GM12873 (cell line): ENCODE results near the gene PNMA6E.

ENCODE experiments used
- TF ChIP-seq, protein P1 (sequence below): IDR thresholded peaks from 2 replicates; pipeline ENCODE4 v1.5.1; 2012; ENCODE audit warnings: low read depth, mild to moderate bottlenecking, moderate library complexity, low read length, control low read depth; ENCODE audit not compliant: insufficient read depth; ENCODE audit errors: missing control alignments

The PNMA6E gene

DNA sequence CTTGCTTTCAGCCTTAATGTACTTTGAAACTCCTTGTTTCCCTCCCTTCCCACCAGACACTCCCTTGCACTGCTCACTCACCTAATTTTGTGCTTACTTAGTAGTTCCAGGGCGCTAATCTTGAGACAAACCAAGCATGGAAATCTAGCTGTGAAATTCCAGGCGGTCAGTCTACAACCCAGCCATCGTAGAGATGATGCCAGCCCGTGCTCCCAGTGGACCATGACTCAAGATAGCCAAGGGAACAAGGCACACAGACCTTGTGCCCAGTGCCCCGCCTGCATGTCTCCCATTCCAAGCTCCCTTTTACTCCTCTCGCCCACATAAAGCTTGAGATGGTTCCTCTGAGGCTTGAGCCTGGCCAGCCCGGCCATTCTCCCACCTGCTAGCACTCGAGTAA is 33.7 kb upstream of the PNMA6E start:
- TF ChIP-seq, protein P1, sequence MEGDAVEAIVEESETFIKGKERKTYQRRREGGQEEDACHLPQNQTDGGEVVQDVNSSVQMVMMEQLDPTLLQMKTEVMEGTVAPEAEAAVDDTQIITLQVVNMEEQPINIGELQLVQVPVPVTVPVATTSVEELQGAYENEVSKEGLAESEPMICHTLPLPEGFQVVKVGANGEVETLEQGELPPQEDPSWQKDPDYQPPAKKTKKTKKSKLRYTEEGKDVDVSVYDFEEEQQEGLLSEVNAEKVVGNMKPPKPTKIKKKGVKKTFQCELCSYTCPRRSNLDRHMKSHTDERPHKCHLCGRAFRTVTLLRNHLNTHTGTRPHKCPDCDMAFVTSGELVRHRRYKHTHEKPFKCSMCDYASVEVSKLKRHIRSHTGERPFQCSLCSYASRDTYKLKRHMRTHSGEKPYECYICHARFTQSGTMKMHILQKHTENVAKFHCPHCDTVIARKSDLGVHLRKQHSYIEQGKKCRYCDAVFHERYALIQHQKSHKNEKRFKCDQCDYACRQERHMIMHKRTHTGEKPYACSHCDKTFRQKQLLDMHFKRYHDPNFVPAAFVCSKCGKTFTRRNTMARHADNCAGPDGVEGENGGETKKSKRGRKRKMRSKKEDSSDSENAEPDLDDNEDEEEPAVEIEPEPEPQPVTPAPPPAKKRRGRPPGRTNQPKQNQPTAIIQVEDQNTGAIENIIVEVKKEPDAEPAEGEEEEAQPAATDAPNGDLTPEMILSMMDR, result no peak

DNA sequence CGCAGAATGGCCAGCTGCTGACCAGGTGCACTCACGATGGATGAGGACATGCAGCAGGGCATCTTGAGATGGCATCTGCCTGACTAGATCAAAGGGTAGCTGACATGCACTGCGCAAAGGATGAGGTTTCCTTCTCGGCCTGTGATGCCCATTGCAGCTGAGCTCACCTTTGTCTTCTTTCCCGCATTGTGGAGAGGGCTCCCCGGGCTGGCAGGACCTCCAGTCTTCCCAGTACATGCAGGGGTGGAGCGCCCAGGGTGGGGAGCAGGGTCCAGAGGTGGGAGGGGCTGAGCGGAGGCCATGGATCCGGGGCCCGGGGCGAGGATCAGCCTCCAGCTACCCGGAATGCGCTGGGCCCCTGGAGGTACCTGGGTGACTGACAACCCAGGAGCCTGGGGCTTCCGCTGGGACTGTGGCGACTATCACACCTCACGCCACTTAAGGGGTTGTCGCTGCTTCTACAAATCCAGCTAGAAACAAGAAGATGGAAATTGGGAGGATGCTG is 32.7 kb upstream of the PNMA6E start:
- TF ChIP-seq, protein P1, result no peak

DNA sequence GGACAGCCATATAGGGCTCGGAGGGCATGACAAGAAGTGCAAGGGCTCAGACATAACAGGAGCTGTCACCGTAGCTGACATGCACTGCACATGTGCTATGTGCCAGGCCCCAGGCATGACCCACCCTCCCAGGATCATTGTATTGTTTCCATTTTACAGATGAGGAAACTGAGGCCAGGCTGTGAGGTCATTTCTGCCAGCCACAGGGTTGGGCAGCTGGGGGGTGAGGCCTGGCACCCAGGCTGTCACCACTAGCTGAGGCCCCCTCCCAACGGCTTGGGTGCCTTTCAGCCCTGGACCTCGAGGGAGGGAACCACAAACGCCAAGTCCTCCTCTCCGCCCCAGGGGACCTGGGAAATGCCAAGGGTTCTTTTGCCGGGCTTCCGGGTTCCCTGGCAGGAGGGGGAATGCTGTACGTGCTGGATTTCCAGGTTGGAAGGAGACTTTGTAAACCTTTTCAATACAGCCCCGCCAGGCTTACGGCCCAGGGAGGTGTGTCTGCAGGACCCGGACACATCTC is 32.1 kb upstream of the PNMA6E start:
- TF ChIP-seq, protein P1, result no peak

DNA sequence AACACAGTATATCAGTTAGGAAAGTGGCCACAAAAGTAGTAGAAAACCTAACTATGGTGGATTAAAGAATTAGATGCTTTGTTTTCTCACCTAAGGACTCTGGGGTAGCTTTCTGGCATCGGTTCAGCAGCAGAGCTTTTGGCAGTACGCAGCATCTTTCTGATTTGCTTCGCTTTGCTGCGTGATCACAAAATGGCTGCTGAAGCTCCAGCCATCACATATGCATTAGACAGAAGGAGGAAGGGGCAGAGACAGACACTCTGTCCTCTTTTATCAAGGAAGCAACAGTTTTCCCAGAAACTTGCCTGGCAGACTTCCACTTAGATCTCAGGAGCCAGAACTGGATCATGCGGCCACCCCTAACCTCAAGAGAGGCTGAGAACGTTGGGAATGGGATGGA is 29.6 kb upstream of the PNMA6E start:
- TF ChIP-seq, protein P1, result no peak

DNA sequence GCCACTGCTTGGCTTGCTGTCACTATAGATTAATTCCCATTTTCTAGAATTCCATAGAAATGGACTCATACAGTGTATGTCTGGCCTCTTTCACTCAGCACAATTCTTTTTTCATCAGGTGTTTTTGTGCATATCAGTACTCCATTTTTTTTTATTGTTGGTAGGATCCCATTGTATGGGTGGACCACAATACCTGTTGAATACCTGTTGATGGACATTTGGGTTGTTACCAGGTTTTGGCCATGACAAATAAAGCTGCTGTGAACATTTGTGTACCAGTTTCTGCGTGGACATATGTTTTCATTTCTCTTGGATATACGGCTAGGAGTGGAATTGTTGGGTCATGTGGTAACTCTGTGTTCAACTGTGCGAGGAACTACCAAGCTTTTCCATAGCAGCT is 25.1 kb upstream of the PNMA6E start:
- TF ChIP-seq, protein P1, result no peak

DNA sequence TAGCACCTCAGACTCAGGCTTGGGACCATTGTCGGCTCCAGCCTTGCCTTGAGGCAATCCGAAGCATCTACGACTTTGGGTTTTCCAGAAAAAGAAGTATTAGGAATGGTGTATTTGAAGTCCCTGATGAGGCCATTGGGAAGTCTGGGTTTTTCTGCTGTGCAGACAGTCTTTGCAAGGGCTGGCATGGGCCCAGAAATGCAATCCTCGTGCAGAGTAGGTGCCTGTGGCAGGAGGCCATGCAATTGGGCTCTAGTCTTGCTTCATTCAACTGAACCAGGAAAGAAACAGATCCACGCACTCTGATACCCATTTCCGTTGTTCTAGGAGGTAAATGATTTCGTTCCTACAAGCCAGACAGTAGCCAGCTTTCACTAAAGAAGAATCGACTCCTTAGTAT is 22.5 kb upstream of the PNMA6E start:
- TF ChIP-seq, protein P1, result no peak

DNA sequence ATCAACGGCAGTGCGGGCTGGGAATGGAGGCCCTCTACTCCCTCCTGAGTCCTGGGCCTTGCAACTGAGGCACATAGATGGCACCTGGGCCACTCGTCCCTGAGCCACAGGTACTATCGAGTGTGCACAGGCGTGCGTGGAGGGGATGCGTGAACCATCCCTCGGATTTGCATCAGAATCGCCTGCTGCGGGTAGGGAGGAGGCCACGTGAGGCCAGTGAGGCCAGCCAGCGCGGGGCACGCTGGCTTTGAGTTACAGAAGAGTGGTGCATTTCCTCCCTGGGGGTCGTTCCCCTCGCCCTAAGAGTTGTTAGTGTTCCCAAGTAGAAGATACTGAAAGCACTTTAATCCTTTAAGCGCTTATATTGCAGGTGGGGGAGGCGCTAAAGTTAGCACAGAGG is 20.7 kb upstream of the PNMA6E start:
- TF ChIP-seq, protein P1, result no peak
